Measurements from ENCODE around the gene CCDC85A. TPM values are rescaled to one million over a fixed set of nuclear protein-coding genes. Genes with fewer than 3 reads are reported as not detected.

Gene CCDC85A
- total RNA-seq, 2 donors from 2014 or later: 0.18 to 0.86 TPM

DNA sequence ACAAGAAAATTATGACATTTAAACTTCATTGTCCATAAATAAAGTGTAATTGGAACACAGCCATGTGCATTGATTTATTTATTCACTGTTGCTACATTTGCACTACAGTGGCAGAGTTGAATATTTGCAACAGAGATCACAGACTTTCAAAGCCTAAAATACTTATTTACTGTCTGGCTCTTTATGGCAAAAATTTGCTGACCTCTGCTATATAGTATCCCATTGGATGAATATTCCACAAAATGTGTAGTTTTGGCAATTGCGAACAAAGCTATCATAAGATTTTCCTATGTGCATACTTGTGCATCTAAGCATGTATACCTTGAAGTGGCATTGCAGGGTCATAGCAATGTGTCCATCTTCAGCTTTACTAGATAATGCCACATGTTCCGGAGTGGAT, 32.1 kb downstream of the CCDC85A start:
- Mint-ChIP-seq H3K27ac (no peak overlapping the region), H3K27me3 (ENCODE audit: insufficient read depth) (peaks cover 24% of the 10 kb centered on the region), H3K4me3 (no peak overlapping the region), H3K36me3 (ENCODE audit: low read depth) (no peaks in the 10 kb centered on the region), H3K9me3 (no peaks in the 10 kb centered on the region), H3K4me1 (peaks cover 4% of the 10 kb centered on the region)
- TF ChIP-seq, protein P1, sequence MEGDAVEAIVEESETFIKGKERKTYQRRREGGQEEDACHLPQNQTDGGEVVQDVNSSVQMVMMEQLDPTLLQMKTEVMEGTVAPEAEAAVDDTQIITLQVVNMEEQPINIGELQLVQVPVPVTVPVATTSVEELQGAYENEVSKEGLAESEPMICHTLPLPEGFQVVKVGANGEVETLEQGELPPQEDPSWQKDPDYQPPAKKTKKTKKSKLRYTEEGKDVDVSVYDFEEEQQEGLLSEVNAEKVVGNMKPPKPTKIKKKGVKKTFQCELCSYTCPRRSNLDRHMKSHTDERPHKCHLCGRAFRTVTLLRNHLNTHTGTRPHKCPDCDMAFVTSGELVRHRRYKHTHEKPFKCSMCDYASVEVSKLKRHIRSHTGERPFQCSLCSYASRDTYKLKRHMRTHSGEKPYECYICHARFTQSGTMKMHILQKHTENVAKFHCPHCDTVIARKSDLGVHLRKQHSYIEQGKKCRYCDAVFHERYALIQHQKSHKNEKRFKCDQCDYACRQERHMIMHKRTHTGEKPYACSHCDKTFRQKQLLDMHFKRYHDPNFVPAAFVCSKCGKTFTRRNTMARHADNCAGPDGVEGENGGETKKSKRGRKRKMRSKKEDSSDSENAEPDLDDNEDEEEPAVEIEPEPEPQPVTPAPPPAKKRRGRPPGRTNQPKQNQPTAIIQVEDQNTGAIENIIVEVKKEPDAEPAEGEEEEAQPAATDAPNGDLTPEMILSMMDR (conservative IDR thresholded peaks at IDR 0.05): no peak
- no peaks in the 10 kb centered on the region for H3K9me3 ChIP-seq (ENCODE audit: control insufficient read depth, low read length)
- no peak overlapping the region for H3K9ac ChIP-seq (ENCODE audit: extremely low read depth, low read length, poor library complexity, severe bottlenecking)
- 91 to 96% methylated on average over 2 of the region's 2 CpGs for WGBS, 2 experiments (ENCODE audit: insufficient coverage in 1 of 2, insufficient read length in 1 of 2)
- H3K27ac ChIP-seq (ENCODE audit: low read depth, low read length): no peak overlapping the region
- H3K4me3 ChIP-seq (ENCODE audit: low read length): no peak overlapping the region
- no peak for DNase-seq
- H3K4me1 ChIP-seq (ENCODE audit: control insufficient read depth, insufficient read depth, low read length): no peaks in the 10 kb centered on the region
- peaks cover 21% of the 10 kb centered on the region for H3K27me3 ChIP-seq (ENCODE audit: control insufficient read depth, insufficient read depth, low read length, poor library complexity, severe bottlenecking)
- no peaks in the 10 kb centered on the region for H3K36me3 ChIP-seq (ENCODE audit: control insufficient read depth, insufficient read depth, low read length)

DNA sequence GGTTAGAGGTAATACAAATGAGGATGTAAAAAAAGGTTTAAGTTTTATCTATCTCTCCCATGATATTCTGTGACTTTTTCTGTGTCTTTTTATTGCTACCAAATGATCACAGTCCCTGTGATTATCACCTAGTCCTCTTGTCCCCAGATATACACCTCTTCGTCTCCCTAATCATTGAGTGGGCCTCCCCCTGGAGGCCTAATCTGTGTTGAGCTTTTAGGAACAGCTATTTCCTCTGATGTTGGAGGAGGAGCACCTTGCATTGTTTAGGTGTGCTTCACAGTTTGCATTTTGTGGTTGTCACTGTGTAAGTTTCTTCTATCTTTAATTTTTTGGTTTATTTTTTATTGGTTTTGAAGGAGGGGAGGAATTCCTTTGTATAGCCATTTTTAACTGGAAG, 33.3 kb downstream of the CCDC85A start:
- Mint-ChIP-seq H3K4me3 (no peak overlapping the region), H3K27me3 (ENCODE audit: insufficient read depth) (peaks cover 23% of the 10 kb centered on the region), H3K9me3 (peaks cover 3% of the 10 kb centered on the region), H3K4me1 (peaks cover 4% of the 10 kb centered on the region), H3K36me3 (ENCODE audit: low read depth) (no peaks in the 10 kb centered on the region), H3K27ac (no peak overlapping the region)
- no peak overlapping the region for H3K4me3 ChIP-seq (ENCODE audit: low read length)
- peaks cover 11% of the 10 kb centered on the region for H3K27me3 ChIP-seq (ENCODE audit: control insufficient read depth, insufficient read depth, low read length, poor library complexity, severe bottlenecking)
- H3K36me3 ChIP-seq (ENCODE audit: control insufficient read depth, insufficient read depth, low read length): no peaks in the 10 kb centered on the region
- TF ChIP-seq, protein P1 (conservative IDR thresholded peaks at IDR 0.05): peak; percentile 69
- H3K9ac ChIP-seq (ENCODE audit: extremely low read depth, low read length, poor library complexity, severe bottlenecking): no peak overlapping the region
- WGBS, 2 experiments (ENCODE audit: insufficient coverage in 1 of 2, insufficient read length in 1 of 2): 44% methylated on average over 1 of the region's 1 CpG; no CpG with 5 or more reads in 1 of the 2 experiments
- no peaks in the 10 kb centered on the region for H3K4me1 ChIP-seq (ENCODE audit: control insufficient read depth, insufficient read depth, low read length)
- peak; percentile 66 for DNase-seq
- no peak overlapping the region for H3K27ac ChIP-seq (ENCODE audit: low read depth, low read length)
- H3K9me3 ChIP-seq (ENCODE audit: control insufficient read depth, low read length): no peaks in the 10 kb centered on the region

DNA sequence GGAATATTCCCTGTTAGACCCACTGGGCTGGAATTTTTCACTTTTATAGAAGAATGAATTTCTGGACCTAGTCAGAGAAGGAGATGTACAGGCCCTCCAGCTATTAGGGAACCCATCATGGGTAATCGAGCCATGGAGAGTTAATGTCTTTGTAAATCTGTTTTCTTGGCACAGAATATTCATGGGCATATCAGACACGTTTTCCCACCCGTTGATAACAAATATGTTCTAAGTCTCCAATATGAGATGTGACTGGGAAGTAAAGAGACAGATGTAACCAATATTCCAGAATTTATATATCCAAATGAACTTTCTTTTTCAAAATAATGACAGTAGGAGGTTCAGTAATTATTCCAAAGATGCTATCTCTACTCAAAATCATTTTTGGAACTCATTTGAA, 38.7 kb downstream of the CCDC85A start:
- Histone ChIP-seq H3K4me1 (ENCODE audit: control insufficient read depth, insufficient read depth, low read length) (no peaks in the 10 kb centered on the region), H3K4me3 (ENCODE audit: low read length) (no peak overlapping the region), H3K9me3 (ENCODE audit: control insufficient read depth, low read length) (no peaks in the 10 kb centered on the region), H3K27me3 (ENCODE audit: control insufficient read depth, insufficient read depth, low read length, poor library complexity, severe bottlenecking) (no peaks in the 10 kb centered on the region), H3K27ac (ENCODE audit: low read depth, low read length) (no peak overlapping the region), H3K36me3 (ENCODE audit: control insufficient read depth, insufficient read depth, low read length) (no peaks in the 10 kb centered on the region), H3K9ac (ENCODE audit: extremely low read depth, low read length, poor library complexity, severe bottlenecking) (no peak overlapping the region)
- DNase-seq: no peak
- H3K4me3 Mint-ChIP-seq: no peak overlapping the region
- no peaks in the 10 kb centered on the region for H3K4me1 Mint-ChIP-seq
- no peaks in the 10 kb centered on the region for H3K36me3 Mint-ChIP-seq (ENCODE audit: low read depth)
- H3K27ac Mint-ChIP-seq: no peak overlapping the region
- H3K9me3 Mint-ChIP-seq: peaks cover 3% of the 10 kb centered on the region
- TF ChIP-seq, protein P1 (conservative IDR thresholded peaks at IDR 0.05): no peak
- WGBS, 2 experiments (ENCODE audit: insufficient coverage in 1 of 2, insufficient read length in 1 of 2): 93 to 100% methylated on average over 1 to 3 of the region's 3 CpGs
- H3K27me3 Mint-ChIP-seq (ENCODE audit: insufficient read depth): peaks cover 14% of the 10 kb centered on the region

All from endodermal cell (in vitro differentiated cells).